H1 (cell line): ENCODE results near the gene KCNJ2. TPM values are rescaled to one million over a fixed set of nuclear protein-coding genes. Genes with fewer than 3 reads are reported as not detected.

Experiments
- CTCF ChIA-PET: fragments of 300-600 bp; sonication (Branson Sonifier 250); formaldehyde crosslinking; loops from one replicate; lab custom pipeline; 2021; ENCODE audit not compliant: partially characterized antibody; lab: Charles Lee
- POLR2A ChIA-PET: fragments of 300-600 bp; sonication (Branson Sonifier 250); formaldehyde crosslinking; loops from one replicate; lab custom pipeline; 2021; ENCODE audit warnings: inconsistent platforms; ENCODE audit not compliant: partially characterized antibody; lab: Charles Lee
- DNase-seq, 2 experiments: peaks; one replicate each; pipeline versions ENCODE4 v3.0.0 to v3.0.0-alpha.2; 2010 to 2022; ENCODE audit warnings: low spot score in 2 of 2, low read depth in 1 of 2, mixed read lengths in 1 of 2
- FAIRE-seq: peaks from 2 replicates; lab custom pipeline; 2011; peaks lifted over from hg19 to GRCh38; lab: Jason Lieb, UNC
- H2AFZ ChIP-seq: 2 replicates; pipeline ENCODE4 v1.8.1; 2012; ENCODE audit warnings: low read length, inconsistent platforms
- H2AK5ac ChIP-seq: 2 replicates; pipeline ENCODE4 v1.6.1; 2013; ENCODE audit warnings: low read depth, low read length
- H2BK120ac ChIP-seq: replicated peaks from 2 replicates; pipeline ENCODE3; 2013; ENCODE audit warnings: low read depth, low read length, inconsistent platforms
- H2BK12ac ChIP-seq: 2 replicates; pipeline ENCODE4 v1.6.1; 2013; ENCODE audit warnings: low read depth, low read length
- H2BK15ac ChIP-seq: 2 replicates; pipeline ENCODE4 v1.6.1; 2013; ENCODE audit warnings: low read length
- H2BK20ac ChIP-seq: 2 replicates; pipeline ENCODE4 v1.6.1; 2013; ENCODE audit warnings: low read length
- H2BK5ac ChIP-seq: 2 replicates; pipeline ENCODE4 v1.6.1; 2013; ENCODE audit warnings: low read depth, low read length
- H3K14ac ChIP-seq: 2 replicates; pipeline ENCODE4 v1.6.1; 2013; ENCODE audit warnings: inconsistent platforms; ENCODE audit not compliant: insufficient read length
- H3K18ac ChIP-seq: 2 replicates; pipeline ENCODE4 v1.6.1; 2013; ENCODE audit warnings: low read length; ENCODE audit errors: extremely low read depth
- H3K23ac ChIP-seq: 2 replicates; pipeline ENCODE4 v1.6.1; 2013; ENCODE audit warnings: inconsistent platforms; ENCODE audit not compliant: insufficient read length
- H3K23me2 ChIP-seq: 2 replicates; pipeline ENCODE4 v1.6.1; 2013; ENCODE audit warnings: low read depth, low read length
- H3K27ac ChIP-seq: 2 replicates; pipeline ENCODE4 v1.6.1; 2011; ENCODE audit warnings: low read depth, low read length, inconsistent platforms
- H3K27me3 ChIP-seq, 4 experiments: replicated peaks in 1 of 4; 1 replicate in 1 of 4; 2 replicates in 3 of 4; pipeline versions ENCODE4 v1.6.1 to v1.8.1; 2011 to 2013; ENCODE audit warnings: low read length in 3 of 4, mild to moderate bottlenecking in 3 of 4, inconsistent platforms in 2 of 4, mixed read lengths in 2 of 4, moderate library complexity in 1 of 4; ENCODE audit not compliant: control insufficient read depth in 3 of 4, insufficient read depth in 3 of 4; ENCODE audit errors: extremely low read depth in 1 of 4
- H3K36me3 ChIP-seq, 4 experiments: 2 replicates each; pipeline versions ENCODE4 v1.6.1 to v1.8.1; 2011 to 2013; ENCODE audit warnings: mild to moderate bottlenecking in 4 of 4, low read length in 3 of 4, moderate library complexity in 2 of 4, control low read depth in 1 of 4, inconsistent platforms in 1 of 4; ENCODE audit not compliant: insufficient read depth in 4 of 4, control insufficient read depth in 2 of 4
- H3K4ac ChIP-seq: replicated peaks from 2 replicates; pipeline ENCODE3; 2013; ENCODE audit warnings: low read length, low read depth, mixed read lengths, inconsistent platforms; ENCODE audit not compliant: insufficient read length
- H3K4me1 ChIP-seq, 4 experiments: replicated peaks in 1 of 4; 1 replicate in 1 of 4; 2 replicates in 3 of 4; pipeline versions ENCODE4 v1.6.1 to v1.8.1; 2011 to 2013; ENCODE audit warnings: low read length in 3 of 4, inconsistent platforms in 2 of 4, mixed read lengths in 1 of 4; ENCODE audit not compliant: insufficient read depth in 4 of 4, control insufficient read depth in 3 of 4
- H3K4me2 ChIP-seq, 2 experiments: 2 replicates each; pipeline versions ENCODE4 v1.6.1 to v1.8.1; 2011 to 2013; ENCODE audit warnings: low read depth in 2 of 2, low read length in 2 of 2, control low read depth in 1 of 2, inconsistent platforms in 1 of 2, mild to moderate bottlenecking in 1 of 2; ENCODE audit not compliant: insufficient read depth in 1 of 2
- H3K4me3 ChIP-seq, 4 experiments: fragments of 200-600, 300-600 bp in 1 of 4; sonication (generic), shearing (Covaris generic), sonication (Bioruptor Twin) in 1 of 4; 2 replicates each; pipeline versions ENCODE4 v1.5.1 to v1.8.1; 2011 to 2016; ENCODE audit warnings: low read length in 4 of 4, low read depth in 3 of 4, control low read depth in 2 of 4, inconsistent platforms in 2 of 4, mild to moderate bottlenecking in 2 of 4, mixed read lengths in 1 of 4, moderate library complexity in 1 of 4; ENCODE audit not compliant: insufficient read depth in 2 of 4; ENCODE audit errors: extremely low read depth in 1 of 4
- H3K56ac ChIP-seq: replicated peaks from 2 replicates; pipeline ENCODE3; 2013; ENCODE audit warnings: low read depth, mild to moderate bottlenecking, mixed read lengths, low read length, inconsistent platforms; ENCODE audit not compliant: insufficient read length
- H3K79me1 ChIP-seq: 2 replicates; pipeline ENCODE4 v1.6.1; 2013; ENCODE audit warnings: low read depth, low read length, control low read depth
- H3K79me2 ChIP-seq, 2 experiments: 2 replicates each; pipeline versions ENCODE4 v1.6.1 to v1.8.1; 2012 to 2013; ENCODE audit warnings: low read length in 2 of 2, mild to moderate bottlenecking in 2 of 2, inconsistent platforms in 1 of 2; ENCODE audit not compliant: insufficient read depth in 2 of 2, control insufficient read depth in 1 of 2
- H3K9ac ChIP-seq, 4 experiments: replicated peaks in 1 of 4; 1 replicate in 1 of 4; 2 replicates in 3 of 4; pipeline versions ENCODE4 v1.6.1 to v1.8.1; 2011 to 2013; ENCODE audit warnings: low read depth in 3 of 4, low read length in 3 of 4, control low read depth in 2 of 4, mild to moderate bottlenecking in 2 of 4, moderate library complexity in 2 of 4, inconsistent platforms in 1 of 4; ENCODE audit errors: extremely low read depth in 1 of 4
- H3K9me3 ChIP-seq, 2 experiments: 2 replicates each; pipeline versions ENCODE4 v1.6.1 to v1.8.1; 2012 to 2013; ENCODE audit warnings: mild to moderate bottlenecking in 2 of 2, moderate library complexity in 2 of 2, control low read depth in 1 of 2, inconsistent platforms in 1 of 2, low read depth in 1 of 2, low read length in 1 of 2, mixed read lengths in 1 of 2; ENCODE audit not compliant: insufficient read depth in 2 of 2
- H4K20me1 ChIP-seq, 2 experiments: replicated peaks in 1 of 2; 2 replicates each; pipeline versions ENCODE3 to v1.8.1; 2011 to 2013; ENCODE audit warnings: inconsistent platforms in 2 of 2, low read length in 2 of 2, mild to moderate bottlenecking in 1 of 2; ENCODE audit not compliant: insufficient read depth in 2 of 2, control insufficient read depth in 1 of 2
- H4K5ac ChIP-seq: 2 replicates; pipeline ENCODE4 v1.6.1; 2013; ENCODE audit warnings: low read length, low read depth, mixed read lengths, inconsistent platforms; ENCODE audit not compliant: insufficient read length
- H4K8ac ChIP-seq: 2 replicates; pipeline ENCODE4 v1.8.0; 2013; ENCODE audit warnings: mild to moderate bottlenecking, moderate library complexity, low read length, inconsistent platforms; ENCODE audit not compliant: insufficient read depth; ENCODE audit errors: extremely low read depth
- H4K91ac ChIP-seq: replicated peaks from 2 replicates; pipeline ENCODE3; 2013; ENCODE audit warnings: low read length, mixed read lengths, inconsistent platforms; ENCODE audit not compliant: insufficient read length
- CBX5 ChIP-seq: fragments of 300-800, 300-1000 bp; sonication (generic); IDR thresholded peaks from 2 replicates; pipeline ENCODE4 v1.7.1; 2016; ENCODE audit warnings: antibody characterized with exemption, low read length, low read depth
- CTCF ChIP-seq, 3 experiments: IDR thresholded peaks; 1 replicate in 2 of 3; 2 replicates in 1 of 3; pipeline versions ENCODE4 v1.5.1 to v1.6.1; 2011; ENCODE audit warnings: low read length in 3 of 3, mild to moderate bottlenecking in 3 of 3, inconsistent platforms in 2 of 3, low read depth in 1 of 3, moderate library complexity in 1 of 3; ENCODE audit not compliant: insufficient read depth in 1 of 3; ENCODE audit errors: control extremely low read depth in 1 of 3
- GABPA ChIP-seq: IDR thresholded peaks from 2 replicates; pipeline ENCODE4 v1.6.1; 2011; ENCODE audit warnings: mild to moderate bottlenecking, low read length, moderate library complexity, borderline replicate concordance; ENCODE audit not compliant: insufficient read depth
- KDM1A ChIP-seq: fragments of 200-600, 300-600 bp; sonication (generic); IDR thresholded peaks from 2 replicates; pipeline ENCODE4 v1.7.1; 2016; ENCODE audit warnings: mild to moderate bottlenecking, low read length, borderline replicate concordance
- MAX ChIP-seq: IDR thresholded peaks from 2 replicates; pipeline ENCODE4 v1.6.1; 2012; ENCODE audit warnings: inconsistent platforms
- NRF1 ChIP-seq: IDR thresholded peaks from 2 replicates; pipeline ENCODE4 v1.6.1; 2011; ENCODE audit warnings: mild to moderate bottlenecking, low read depth, low read length, improper control_type of control experiment
- POLR2A ChIP-seq, 2 experiments: IDR thresholded peaks; 1 replicate in 1 of 2; 2 replicates in 1 of 2; pipeline ENCODE4 v1.6.1; 2011; ENCODE audit warnings: low read depth in 2 of 2, low read length in 2 of 2, mild to moderate bottlenecking in 2 of 2; ENCODE audit errors: control extremely low read depth in 1 of 2
- RNF2 ChIP-seq: fragments of 200-900, 300-1000 bp; sonication (generic); IDR thresholded peaks from 2 replicates; pipeline ENCODE4 v1.7.1; 2016; ENCODE audit warnings: borderline replicate concordance, low read depth, mild to moderate bottlenecking, antibody characterized with exemption, low read length; ENCODE audit not compliant: poor library complexity, severe bottlenecking; ENCODE audit errors: missing control alignments
- TAF1 ChIP-seq: IDR thresholded peaks from 2 replicates; pipeline ENCODE4 v1.6.1; 2011; ENCODE audit warnings: mild to moderate bottlenecking, low read depth, low read length
- ZNF274 ChIP-seq: IDR thresholded peaks from 2 replicates; pipeline ENCODE4 v1.7.0; 2012; ENCODE audit warnings: low read length, borderline replicate concordance; ENCODE audit errors: extremely low read depth
- WGBS, 2 experiments: shearing (Covaris generic) in 1 of 2; methylation state at CpG; one replicate each; pipeline versions ENCODE4 v1.1.6 to v1.1.7; 2013 to 2015; ENCODE audit warnings: low lambda C conversion rate in 2 of 2, mixed read lengths in 2 of 2, inconsistent platforms in 1 of 2, low coverage in 1 of 2, missing lambda C conversion rate in 1 of 2; ENCODE audit not compliant: insufficient replicate concordance in 2 of 2, insufficient coverage in 1 of 2, insufficient read length in 1 of 2; ENCODE audit errors: extremely low coverage in 1 of 2, missing lambda C conversion rate in 1 of 2; 5-methylcytosine and 5-hydroxymethylcytosine counted together
- polyA plus RNA-seq, 7 experiments: library from polyadenylated mRNA; depleted of rRNA in 3 of 7; stranded (reverse) in 5 of 7; unstranded in 2 of 7; fragments of >200 nt in 5 of 7; fragments of 200-250 nt in 2 of 7; gene quantifications; 1 replicate in 5 of 7; 2 replicates in 1 of 7; 4 replicates in 1 of 7; pipeline versions ENCODE4 v1.2.1 to v1.2.3, GENCODE V29; 2011 to 2013; ENCODE audit warnings: missing spikeins in 2 of 7, mixed read lengths in 2 of 7
- total RNA-seq: library from RNA; stranded (reverse); fragmentation: NEBNext Ultra II Directional; extraction: Animal tissue kit (Norgen Biotek cat#: 25700); gene quantifications from 2 replicates; pipeline ENCODE4 v1.2.1, GENCODE V29; 2021

Gene KCNJ2
- total and polyA plus RNA-seq, 2 of the 8 experiments (the other 6 are each of a cell fraction or from before 2014, with no cell fraction given): 0.23 to 0.76 TPM

- Histone ChIP-seq H2BK120ac (no peak overlapping the region), H3K9me3 (no peaks in the 10 kb centered on the region), H4K5ac (no peak overlapping the region), H3K79me1 (no peaks in the 10 kb centered on the region), H2AK5ac (no peak overlapping the region), H3K4me3 (no peak overlapping the region), H3K79me2 (no peaks in the 10 kb centered on the region), H3K23me2 (no peaks in the 10 kb centered on the region), H2BK5ac (no peak overlapping the region), H2BK15ac (no peak overlapping the region), H2BK12ac (no peak overlapping the region), H3K18ac (no peak overlapping the region), H3K9ac (no peak overlapping the region), H4K8ac (no peak overlapping the region), H3K4me2 (no peak overlapping the region), H4K20me1 (no peaks in the 10 kb centered on the region), H4K91ac (no peak overlapping the region), H3K23ac (no peak overlapping the region), H3K14ac (no peak overlapping the region), H2AFZ (peak overlapping the region; percentile 65), H3K4me1 (no peaks in the 10 kb centered on the region; a peak in 2 of 7 replicates), H2BK20ac (no peak overlapping the region), H3K36me3 (no peaks in the 10 kb centered on the region), H3K56ac (no peak overlapping the region), H3K27ac (no peak overlapping the region), H3K4ac (no peak overlapping the region), H3K27me3 (no peaks in the 10 kb centered on the region)
- FAIRE-seq (no peak), DNase-seq (no peak)
- 86% methylated on average over 7 of the region's 7 CpGs; no CpG with 5 or more reads in 1 of the 2 experiments for WGBS, 2 experiments
- POLR2A ChIA-PET: no interaction called here
- CTCF ChIA-PET: interaction anchor here (0.6 kb wide), 1 partner anchor 510 kb away, joined by 3 read pairs; no protein-coding TSS in a partner anchor
- TF ChIP-seq NRF1 (no peak), POLR2A (IDR thresholded peaks at IDR 0.05; ENCODE audit: control extremely low read depth in 1 of 2, low read depth in 2 of 2, low read length in 2 of 2) (no peak), ZNF274 (no peak), RNF2 (no peak), CTCF (IDR thresholded peaks at IDR 0.05; ENCODE audit: control extremely low read depth in 1 of 3, insufficient read depth in 1 of 3, low read depth in 1 of 3, low read length in 3 of 3) (no peak), MAX (no peak), TAF1 (no peak), KDM1A (no peak), GABPA (no peak), CBX5 (no peak)
These were observed 38.9 kb downstream of the KCNJ2 start for GRCh38 chr17:70208080-70208794.
